Keratinocyte (primary cell): ENCODE data around the gene TFB1M. TPM values are rescaled to one million over a fixed set of nuclear protein-coding genes. Genes with fewer than 3 reads are reported as not detected.

Experiments used
- DNase-seq: peaks from one replicate; pipeline ENCODE4 v3.0.0-alpha.2; 2011; ENCODE audit warnings: low read depth, missing footprints, low spot score
- FAIRE-seq: peaks from 2 replicates; lab custom pipeline; 2011; peaks lifted over from hg19 to GRCh38; lab: Jason Lieb, UNC
- H2AFZ ChIP-seq: 2 replicates; pipeline ENCODE4 v1.6.0; 2012; ENCODE audit warnings: low read length, control low read depth, inconsistent platforms; ENCODE audit not compliant: control insufficient read depth
- H3K27ac ChIP-seq: 2 replicates; pipeline ENCODE4 v1.5.1; 2011; ENCODE audit warnings: low read length; ENCODE audit not compliant: control insufficient read depth, insufficient read depth
- H3K27me3 ChIP-seq: 3 replicates; pipeline ENCODE4 v1.6.0; 2011; ENCODE audit warnings: low read length; ENCODE audit not compliant: control insufficient read depth, insufficient read depth; ENCODE audit errors: extremely low read depth
- H3K36me3 ChIP-seq, 2 experiments: 2 replicates in 1 of 2; 3 replicates in 1 of 2; pipeline ENCODE4 v1.5.1; 2011; ENCODE audit warnings: low read length in 2 of 2, mild to moderate bottlenecking in 1 of 2; ENCODE audit not compliant: control insufficient read depth in 2 of 2, insufficient read depth in 2 of 2; ENCODE audit errors: extremely low read depth in 1 of 2
- H3K4me1 ChIP-seq: 3 replicates; pipeline ENCODE4 v1.5.1; 2011; ENCODE audit warnings: low read length; ENCODE audit not compliant: control insufficient read depth, insufficient read depth; ENCODE audit errors: extremely low read depth
- H3K4me2 ChIP-seq: 3 replicates; pipeline ENCODE4 v1.6.0; 2011; ENCODE audit warnings: low read depth, low read length; ENCODE audit not compliant: control insufficient read depth, insufficient read depth; ENCODE audit errors: extremely low read depth
- H3K4me3 ChIP-seq, 3 experiments: fragments of 200-600 bp in 1 of 3; sonication (generic) in 1 of 3; 2 replicates in 2 of 3; 3 replicates in 1 of 3; pipeline ENCODE4 v1.5.1; 2011 to 2016; ENCODE audit warnings: low read length in 3 of 3, mild to moderate bottlenecking in 3 of 3, control low read depth in 2 of 3, inconsistent platforms in 1 of 3, low read depth in 1 of 3, mixed read lengths in 1 of 3, mixed run types in 1 of 3, moderate library complexity in 1 of 3; ENCODE audit not compliant: control insufficient read depth in 2 of 3, insufficient read depth in 2 of 3; ENCODE audit errors: extremely low read depth in 1 of 3
- H3K79me2 ChIP-seq: 2 replicates; pipeline ENCODE4 v1.6.0; 2012; ENCODE audit warnings: low read length; ENCODE audit not compliant: control insufficient read depth, insufficient read depth
- H3K9ac ChIP-seq: 3 replicates; pipeline ENCODE4 v1.6.0; 2011; ENCODE audit warnings: low read length; ENCODE audit not compliant: control insufficient read depth, insufficient read depth; ENCODE audit errors: extremely low read depth
- H3K9me1 ChIP-seq: 3 replicates; pipeline ENCODE4 v1.6.0; 2011; ENCODE audit warnings: low read length; ENCODE audit not compliant: control insufficient read depth, insufficient read depth; ENCODE audit errors: extremely low read depth
- H3K9me3 ChIP-seq: 2 replicates; pipeline ENCODE4 v1.5.1; 2012; ENCODE audit warnings: low read depth, low read length; ENCODE audit not compliant: control insufficient read depth
- H4K20me1 ChIP-seq: 3 replicates; pipeline ENCODE4 v1.6.0; 2011; ENCODE audit warnings: low read length; ENCODE audit not compliant: control insufficient read depth, insufficient read depth; ENCODE audit errors: extremely low read depth
- CTCF ChIP-seq, 3 experiments: IDR thresholded peaks in 1 of 3; conservative IDR thresholded peaks in 1 of 3; optimal IDR thresholded peaks in 1 of 3; 2 replicates in 2 of 3; 3 replicates in 1 of 3; pipeline versions ENCODE3 to v1.5.1; 2011; ENCODE audit warnings: low read length in 3 of 3, mild to moderate bottlenecking in 3 of 3, moderate library complexity in 2 of 3, control low read depth in 1 of 3, inconsistent platforms in 1 of 3; ENCODE audit not compliant: insufficient read depth in 2 of 3; ENCODE audit errors: extremely low read depth in 1 of 3
- EZH2 ChIP-seq: IDR thresholded peaks from one replicate; pipeline ENCODE4 v1.6.1; 2012; ENCODE audit warnings: inconsistent platforms, mild to moderate bottlenecking, low read length, moderate library complexity
- dilution Hi-C: fragments of 300-500 bp; cut with MboI; formaldehyde crosslinking; loops from one replicate; pipeline ENCODE4 v1.7.0; 2020; ENCODE audit warnings: low sequenced_read_pairs; ENCODE audit not compliant: extremely low pct_ligation_motif_present
- polyA plus RNA-seq, 5 experiments: library from polyadenylated mRNA; depleted of rRNA in 3 of 5; stranded (reverse) in 3 of 5; stranded (forward) in 1 of 5; unstranded in 1 of 5; fragments of >200 nt; gene quantifications; 1 replicate in 1 of 5; 2 replicates in 3 of 5; 3 replicates in 1 of 5; pipeline versions ENCODE4 v1.2.1 to v1.2.3, GENCODE V29; 2011 to 2012; ENCODE audit warnings: missing spikeins in 2 of 5, low read depth in 1 of 5, low replicate concordance in 1 of 5

TFB1M gene
- polyA plus RNA-seq, 1 donor (not counting 4 experiments of a cell fraction or from before 2014, with no cell fraction given) = 38.6 TPM

DNA sequence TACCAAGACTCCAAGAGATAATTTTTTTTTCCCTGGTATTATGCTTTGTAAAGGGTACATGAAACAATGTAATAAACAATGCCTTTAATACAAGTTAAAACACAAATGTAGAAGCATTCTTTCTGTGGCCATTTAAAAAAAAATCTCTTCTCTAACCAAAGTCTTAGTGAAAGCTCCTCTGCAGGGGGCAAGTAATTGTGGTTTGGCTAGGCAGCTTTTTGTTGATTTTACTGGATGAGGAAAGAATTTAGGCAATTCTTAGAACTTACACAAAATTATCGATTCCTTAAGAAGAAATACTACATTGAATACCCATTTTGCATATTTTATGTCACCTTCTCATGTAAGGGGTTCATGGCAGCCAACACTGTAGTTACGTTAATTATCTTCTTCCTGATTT is 12.4 kb downstream of the TFB1M start:
- no peak overlapping the region for H3K4me3 ChIP-seq
- no peaks in the 10 kb centered on the region for H3K4me1 ChIP-seq
- dilution Hi-C loops = no loop called here
- no peaks in the 10 kb centered on the region for H4K20me1 ChIP-seq
- peaks cover 32% of the 10 kb centered on the region for H3K79me2 ChIP-seq
- no peak for DNase-seq
- H3K4me2 ChIP-seq = no peak overlapping the region
- no peak overlapping the region for H2AFZ ChIP-seq
- TF ChIP-seq EZH2 = no peak
- no peak for TF ChIP-seq CTCF (optimal IDR thresholded peaks at IDR 0.05 in 1 of 3, IDR thresholded peaks at IDR 0.05 in 1 of 3, conservative IDR thresholded peaks at IDR 0.05 in 1 of 3; ENCODE audit: extremely low read depth in 1 of 3, insufficient read depth in 2 of 3, low read length in 3 of 3)
- no peak for FAIRE-seq
- H3K9ac ChIP-seq = no peak overlapping the region
- H3K9me1 ChIP-seq = peaks cover 3% of the 10 kb centered on the region
- peaks cover 9 to 22% of the 10 kb centered on the region in 2 experiments for H3K36me3 ChIP-seq
- no peaks in the 10 kb centered on the region for H3K9me3 ChIP-seq
- H3K27me3 ChIP-seq = no peaks in the 10 kb centered on the region
- no peak overlapping the region for H3K27ac ChIP-seq

DNA sequence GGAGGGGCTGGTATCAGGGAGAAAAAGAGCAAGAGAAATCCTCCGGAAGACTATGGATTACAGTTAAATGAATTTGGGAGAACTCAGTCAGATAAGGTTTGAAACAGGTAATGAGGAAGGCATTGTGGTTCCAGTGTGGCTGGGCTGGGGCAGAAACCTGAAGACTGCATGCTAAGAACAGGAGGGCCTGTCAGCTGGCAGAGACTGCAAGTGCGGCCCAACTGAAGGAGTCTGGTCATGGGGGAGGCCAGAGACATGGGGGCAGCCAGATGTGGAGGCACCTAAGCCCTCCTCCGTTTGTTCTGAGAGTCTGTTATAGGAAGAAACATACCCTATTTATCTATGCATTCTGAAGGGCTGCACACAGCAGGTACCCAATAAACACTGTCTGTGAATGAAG is 16.6 kb downstream of the TFB1M start:
- no peaks in the 10 kb centered on the region for H3K27me3 ChIP-seq
- H3K4me3 ChIP-seq = no peak overlapping the region
- no peak overlapping the region for H3K27ac ChIP-seq
- FAIRE-seq = no peak
- dilution Hi-C loops = no loop called here
- no peak for DNase-seq
- H3K9ac ChIP-seq = no peak overlapping the region
- H4K20me1 ChIP-seq = no peaks in the 10 kb centered on the region
- no peaks in the 10 kb centered on the region for H3K4me1 ChIP-seq
- no peaks in the 10 kb centered on the region for H3K9me3 ChIP-seq
- H3K4me2 ChIP-seq = no peak overlapping the region
- TF ChIP-seq CTCF (optimal IDR thresholded peaks at IDR 0.05 in 1 of 3, IDR thresholded peaks at IDR 0.05 in 1 of 3, conservative IDR thresholded peaks at IDR 0.05 in 1 of 3; ENCODE audit: extremely low read depth in 1 of 3, insufficient read depth in 2 of 3, low read length in 3 of 3) = no peak
- no peak for TF ChIP-seq EZH2
- no peak overlapping the region for H2AFZ ChIP-seq
- H3K79me2 ChIP-seq = peaks cover 17% of the 10 kb centered on the region
- peaks cover 14 to 17% of the 10 kb centered on the region in 2 experiments for H3K36me3 ChIP-seq
- no peaks in the 10 kb centered on the region for H3K9me1 ChIP-seq
